ENCODE data around the gene PIK3R3. TPM values are rescaled to one million over a fixed set of nuclear protein-coding genes. Genes with fewer than 3 reads are reported as not detected.

Gene PIK3R3
- total RNA-seq, 1 experiment from 2014 or later: 1.6 TPM

- peaks cover 18 to 19% of the 10 kb centered on the region in 2 experiments for H3K4me1 ChIP-seq (ENCODE audit: control insufficient read depth in 1 of 2, insufficient read depth in 2 of 2, low read length in 2 of 2)
Observed at GRCh38 chr1:46136711-46137110, 4.3 kb upstream of the PIK3R3 start.

More at GRCh38 chr1:46136711-46137110, 4.3 kb upstream of the PIK3R3 start:
- RAD21 ChIA-PET (ENCODE audit: low non-redundant PET in 1 of 2, low total read pairs in 2 of 2, uncharacterized antibody in 2 of 2, unreplicated experiment in 2 of 2): no interaction called here
- Histone ChIP-seq H3K36me3 (ENCODE audit: control insufficient read depth in 1 of 2, insufficient read depth in 2 of 2, low read length in 2 of 2) (no peaks in the 10 kb centered on the region), H3K27ac (ENCODE audit: low read depth, low read length) (no peak overlapping the region), H3K79me2 (ENCODE audit: insufficient read depth, low read length) (no peaks in the 10 kb centered on the region), H3K9me2 (ENCODE audit: insufficient read depth) (no peaks in the 10 kb centered on the region), H3K4me3 (replicated peaks in 1 of 2; ENCODE audit: low read depth in 1 of 2, low read length in 2 of 2) (no peak overlapping the region), H3K4me2 (ENCODE audit: low read length) (no peak overlapping the region), H2AFZ (ENCODE audit: low read depth, low read length, poor library complexity, severe bottlenecking) (no peak overlapping the region), H3K9me3 (ENCODE audit: control insufficient read depth in 1 of 2, insufficient read depth in 1 of 2, low read depth in 1 of 2, low read length in 2 of 2) (no peaks in the 10 kb centered on the region), H3K9ac (ENCODE audit: low read length) (no peak overlapping the region), H4K20me1 (ENCODE audit: insufficient read depth) (no peaks in the 10 kb centered on the region), H3K27me3 (ENCODE audit: insufficient read depth, low read length) (no peaks in the 10 kb centered on the region)
- no TSS peak for BruUV-seq (replicated peaks)
- CTCF ChIA-PET: no interaction called here
- no peak for TF ChIP-seq CEBPB (IDR thresholded peaks at IDR 0.05; ENCODE audit: low read depth)
- no peak for TF ChIP-seq EGR1 (IDR thresholded peaks at IDR 0.05; ENCODE audit: low read depth)
- no peak for TF ChIP-seq MAX (IDR thresholded peaks at IDR 0.05)
- TF ChIP-seq EZH2 (IDR thresholded peaks at IDR 0.05): no peak
- no peak for TF ChIP-seq SIN3A (IDR thresholded peaks at IDR 0.05; ENCODE audit: low read depth)
- no peak for TF ChIP-seq REST (IDR thresholded peaks at IDR 0.05; ENCODE audit: low read depth)
- no peak for TF ChIP-seq SP1 (IDR thresholded peaks at IDR 0.05; ENCODE audit: low read depth)
- POLR2A ChIA-PET: no interaction called here
- DNase-seq (ENCODE audit: low read depth, low spot score): no peak
- ATAC-seq: no peak
- intact Hi-C loops (cut with micrococcal nuclease): no loop called here
